ENCODE measurements around the gene TTC7B.

- TF ChIP-seq EZH2 (IDR thresholded peaks at IDR 0.05; ENCODE audit: low read length) (no peak), CTCF (optimal IDR thresholded peaks at IDR 0.05 in 1 of 3, IDR thresholded peaks at IDR 0.05 in 1 of 3, conservative IDR thresholded peaks at IDR 0.05 in 1 of 3; ENCODE audit: extremely low read depth in 1 of 3, insufficient read depth in 2 of 3, low read length in 3 of 3) (no peak)
Observed at GRCh38 chr14:90583427-90583826, 232.8 kb downstream of the TTC7B start.

Measured in keratinocyte (primary cell).